Nephron progenitor cell (in vitro differentiated cells): ENCODE data around the gene CCL14.
"Not testable (repeated sequence)": the region's sequence is repeated elsewhere in the genome, so short reads cannot be mapped to it uniquely, and the experiment has no call there.

Experiments
- DNase-seq: peaks from one replicate; pipeline ENCODE4 v3.0.0; 2021
- H3K27ac Mint-ChIP-seq: 2 replicates; pipeline ENCODE4 v1.8.0; 2021; ENCODE audit warnings: mild to moderate bottlenecking, moderate library complexity, mixed read lengths
- H3K27me3 Mint-ChIP-seq: 2 replicates; pipeline ENCODE4 v1.8.0; 2021; ENCODE audit warnings: mild to moderate bottlenecking, low read depth, mixed read lengths; ENCODE audit not compliant: poor library complexity
- H3K36me3 Mint-ChIP-seq: 2 replicates; pipeline ENCODE4 v1.8.0; 2021; ENCODE audit warnings: low read depth, mixed read lengths
- H3K4me1 Mint-ChIP-seq: 2 replicates; pipeline ENCODE4 v1.8.0; 2021; ENCODE audit warnings: mixed read lengths
- H3K4me3 Mint-ChIP-seq: 2 replicates; pipeline ENCODE4 v1.8.0; 2021; ENCODE audit warnings: mild to moderate bottlenecking, moderate library complexity, mixed read lengths
- H3K9me3 Mint-ChIP-seq: 2 replicates; pipeline ENCODE4 v1.8.0; 2021; ENCODE audit warnings: mild to moderate bottlenecking, moderate library complexity, mixed read lengths
- CTCF ChIP-seq: fragments of 200-600 bp; sonication (generic); IDR thresholded peaks from 2 replicates; pipeline ENCODE4 v1.5.0; 2021; ENCODE audit warnings: antibody characterized with exemption

The CCL14 gene

GRCh38 chr17:35947156-35947585, 39.4 kb downstream of the CCL14 start:
- H3K27me3 Mint-ChIP-seq = no peaks in the 10 kb centered on the region
- DNase-seq = peak; percentile 66
- H3K4me3 Mint-ChIP-seq = no peak overlapping the region
- no peak overlapping the region for H3K27ac Mint-ChIP-seq
- no peaks in the 10 kb centered on the region for H3K9me3 Mint-ChIP-seq
- peak; percentile 89 for TF ChIP-seq CTCF
- no peaks in the 10 kb centered on the region for H3K36me3 Mint-ChIP-seq
- H3K4me1 Mint-ChIP-seq = peaks cover 22% of the 10 kb centered on the region

GRCh38 chr17:35944151-35944550, 42.4 kb downstream of the CCL14 start:
- no peak for DNase-seq
- H3K9me3 Mint-ChIP-seq = no peaks in the 10 kb centered on the region
- no peak for TF ChIP-seq CTCF
- no peaks in the 10 kb centered on the region for H3K36me3 Mint-ChIP-seq
- H3K27ac Mint-ChIP-seq = no peak overlapping the region
- H3K27me3 Mint-ChIP-seq = no peaks in the 10 kb centered on the region
- H3K4me3 Mint-ChIP-seq = no peak overlapping the region
- H3K4me1 Mint-ChIP-seq = peaks cover 22% of the 10 kb centered on the region

GRCh38 chr17:35943537-35943936, 43.0 kb downstream of the CCL14 start, which contains the start of gene LYZL6:
LYZL6 (minus strand) TSS chr17:35943713; CDS start chr17:35939356, 4,357 bp downstream.
- H3K9me3 Mint-ChIP-seq = no peaks in the 10 kb centered on the region
- no peak for TF ChIP-seq CTCF
- no peak within 1 kb of the TSS for H3K4me3 Mint-ChIP-seq
- no peaks in the 10 kb centered on the region for H3K36me3 Mint-ChIP-seq
- H3K27ac Mint-ChIP-seq = peak within 1 kb of the TSS; percentile 62
- DNase-seq = no peak
- no peaks in the 10 kb centered on the region for H3K27me3 Mint-ChIP-seq
- peaks cover 22% of the 10 kb centered on the region for H3K4me1 Mint-ChIP-seq

GRCh38 chr17:35942588-35943186, 43.8 kb downstream of the CCL14 start:
- Mint-ChIP-seq H3K9me3 (no peaks in the 10 kb centered on the region), H3K27ac (peak overlapping the region; percentile 62), H3K4me1 (peaks cover 22% of the 10 kb centered on the region), H3K36me3 (no peaks in the 10 kb centered on the region), H3K27me3 (no peaks in the 10 kb centered on the region), H3K4me3 (no peak overlapping the region)
- no peak for TF ChIP-seq CTCF
- DNase-seq = no peak

- not testable (repeated sequence) for H3K4me3 Mint-ChIP-seq, H3K36me3 Mint-ChIP-seq, H3K9me3 Mint-ChIP-seq, H3K27ac Mint-ChIP-seq, DNase-seq
- Mint-ChIP-seq H3K27me3 (peaks cover 16% of the 10 kb centered on the region), H3K4me1 (peaks cover 12% of the 10 kb centered on the region)
Measured at GRCh38 chr17:35938492-35938891, 48.0 kb downstream of the CCL14 start.

- DNase-seq = no peak
- H3K27ac Mint-ChIP-seq = no peak overlapping the region
- peaks cover 12% of the 10 kb centered on the region for H3K4me1 Mint-ChIP-seq
- no peak for TF ChIP-seq CTCF
- no peaks in the 10 kb centered on the region for H3K36me3 Mint-ChIP-seq
- H3K27me3 Mint-ChIP-seq = peaks cover 21% of the 10 kb centered on the region
- no peak overlapping the region for H3K4me3 Mint-ChIP-seq
- no peaks in the 10 kb centered on the region for H3K9me3 Mint-ChIP-seq
Measured at GRCh38 chr17:35936063-35936462, 50.5 kb downstream of the CCL14 start.
